Endothelial cell of umbilical vein (primary cell): ENCODE data around the gene DDX46. TPM values are rescaled to one million over a fixed set of nuclear protein-coding genes. Genes with fewer than 3 reads are reported as not detected.

ENCODE experiments used
- BruUV-seq: library from RNA; stranded (reverse); fragments of 400-500 nt; replicated peaks from 2 replicates; lab custom pipeline; 2021; lab: Mats Ljungman, UMichigan
- CTCF ChIA-PET: fragments of 300-600, 350-600 bp; sonication (Branson Sonifier 250); formaldehyde crosslinking; loops from one replicate; lab custom pipeline; 2021; ENCODE audit warnings: antibody characterized with exemption, inconsistent platforms; lab: Charles Lee
- POLR2A ChIA-PET: fragments of 300-600, 350-600 bp; sonication (Branson Sonifier 250); formaldehyde crosslinking; loops from one replicate; lab custom pipeline; 2021; ENCODE audit warnings: antibody characterized with exemption, inconsistent platforms; lab: Charles Lee
- DNase-seq: peaks from one replicate; pipeline ENCODE4 v3.0.0-alpha.2; 2011; ENCODE audit warnings: low read depth, low spot score
- FAIRE-seq: peaks from 2 replicates; lab custom pipeline; 2011; peaks lifted over from hg19 to GRCh38; lab: Jason Lieb, UNC
- H2AFZ ChIP-seq: 2 replicates; pipeline ENCODE4 v1.6.0; 2012; ENCODE audit warnings: low read depth, low read length, control low read depth, inconsistent platforms
- H3K27ac ChIP-seq: 2 replicates; pipeline ENCODE4 v1.5.1; 2011; ENCODE audit warnings: low read depth, mild to moderate bottlenecking, control low read depth, low read length, moderate library complexity; ENCODE audit not compliant: insufficient read depth
- H3K27me3 ChIP-seq, 2 experiments: 2 replicates each; pipeline versions ENCODE4 v1.6.0 to v1.6.1; 2011; ENCODE audit warnings: low read length in 2 of 2, mixed read lengths in 1 of 2; ENCODE audit not compliant: control insufficient read depth in 2 of 2, insufficient read depth in 2 of 2
- H3K36me3 ChIP-seq, 2 experiments: 2 replicates in 1 of 2; 3 replicates in 1 of 2; pipeline ENCODE4 v1.5.1; 2011; ENCODE audit warnings: low read length in 2 of 2, mild to moderate bottlenecking in 1 of 2, moderate library complexity in 1 of 2; ENCODE audit not compliant: control insufficient read depth in 2 of 2, insufficient read depth in 2 of 2; ENCODE audit errors: extremely low read depth in 1 of 2
- H3K4me1 ChIP-seq: 3 replicates; pipeline ENCODE4 v1.5.1; 2011; ENCODE audit warnings: mild to moderate bottlenecking, low read length; ENCODE audit not compliant: control insufficient read depth, insufficient read depth; ENCODE audit errors: extremely low read depth
- H3K4me2 ChIP-seq: 2 replicates; pipeline ENCODE4 v1.6.1; 2011; ENCODE audit warnings: low read length, control low read depth, mixed read lengths; ENCODE audit not compliant: insufficient read depth
- H3K4me3 ChIP-seq, 3 experiments: fragments of 200-600 bp in 1 of 3; sonication (generic), shearing (Covaris generic) in 1 of 3; replicated peaks in 1 of 3; 2 replicates each; pipeline ENCODE4 v1.5.1; 2011 to 2016; ENCODE audit warnings: control low read depth in 3 of 3, low read length in 3 of 3, mild to moderate bottlenecking in 2 of 3, inconsistent platforms in 1 of 3, low read depth in 1 of 3, moderate library complexity in 1 of 3; ENCODE audit not compliant: insufficient read depth in 1 of 3
- H3K79me2 ChIP-seq: 2 replicates; pipeline ENCODE4 v1.6.0; 2012; ENCODE audit warnings: low read length, inconsistent platforms; ENCODE audit not compliant: control insufficient read depth, insufficient read depth
- H3K9ac ChIP-seq: replicated peaks from 2 replicates; pipeline ENCODE3; 2011; ENCODE audit warnings: low read length, control low read depth; ENCODE audit not compliant: insufficient read depth; ENCODE audit errors: extremely low read depth
- H3K9me1 ChIP-seq: replicated peaks from 3 replicates; pipeline ENCODE4 v1.6.0; 2011; ENCODE audit warnings: mild to moderate bottlenecking, low read length; ENCODE audit not compliant: control insufficient read depth, insufficient read depth; ENCODE audit errors: extremely low read depth
- H3K9me3 ChIP-seq: replicated peaks from 2 replicates; pipeline ENCODE4 v1.5.1; 2012; ENCODE audit warnings: low read length, inconsistent platforms; ENCODE audit not compliant: control insufficient read depth, insufficient read depth
- H4K20me1 ChIP-seq: replicated peaks from 2 replicates; pipeline ENCODE3; 2011; ENCODE audit warnings: mild to moderate bottlenecking, low read length; ENCODE audit not compliant: control insufficient read depth, insufficient read depth; ENCODE audit errors: extremely low read depth
- FOS ChIP-seq: IDR thresholded peaks from 2 replicates; pipeline ENCODE4 v1.6.1; 2011; ENCODE audit warnings: mild to moderate bottlenecking, low read length, moderate library complexity, borderline replicate concordance; ENCODE audit not compliant: insufficient read depth
- MYC ChIP-seq: IDR thresholded peaks from one replicate; pipeline ENCODE4 v1.6.1; 2011; ENCODE audit warnings: mild to moderate bottlenecking, low read depth, low read length
- dilution Hi-C: fragments of 300-500 bp; cut with MboI; formaldehyde crosslinking; loops from one replicate; pipeline ENCODE4 v1.15.0; 2019; ENCODE audit warnings: low sequenced_read_pairs; ENCODE audit not compliant: extremely low pct_ligation_motif_present
- intact Hi-C: fragments of 100-400 bp; cut with micrococcal nuclease; formaldehyde crosslinking; loops from one replicate; pipeline ENCODE4 v1.10.0; 2022
- polyA plus RNA-seq, 4 experiments: library from polyadenylated mRNA; depleted of rRNA in 3 of 4; stranded (reverse) in 3 of 4; unstranded in 1 of 4; fragments of >200 nt; gene quantifications; 2 replicates each; pipeline versions ENCODE4 v1.2.1 to v1.2.3, GENCODE V29; 2011 to 2012; ENCODE audit warnings: missing spikeins in 1 of 4
- small RNA-seq: library from RNA; depleted of rRNA; stranded (forward); fragments of <200 nt; gene quantifications from one replicate; pipeline ENCODE3, GENCODE V24; 2012; ENCODE audit warnings: low replicate concordance, low read depth; ENCODE audit not compliant: insufficient read depth, insufficient read length
- total RNA-seq: library from RNA; stranded (reverse); gene quantifications from 2 replicates; pipeline ENCODE4 v1.2.3, GENCODE V29; 2021
- TF ChIP-seq, protein P1 (sequence below), 2 donors: IDR thresholded peaks; 1 replicate in 1 of 2; 2 replicates in 1 of 2; pipeline ENCODE4 v1.5.1; 2011; ENCODE audit warnings: low read length in 2 of 2, mild to moderate bottlenecking in 2 of 2, moderate library complexity in 2 of 2, control low read depth in 1 of 2, inconsistent platforms in 1 of 2, low read depth in 1 of 2; ENCODE audit not compliant: insufficient read depth in 1 of 2; ENCODE audit errors: extremely low read depth in 1 of 2

The DDX46 gene
- total and polyA plus RNA-seq, 2 donors (not counting 3 experiments of a cell fraction or from before 2014, with no cell fraction given): 16.0 to 65.2 TPM

DNA sequence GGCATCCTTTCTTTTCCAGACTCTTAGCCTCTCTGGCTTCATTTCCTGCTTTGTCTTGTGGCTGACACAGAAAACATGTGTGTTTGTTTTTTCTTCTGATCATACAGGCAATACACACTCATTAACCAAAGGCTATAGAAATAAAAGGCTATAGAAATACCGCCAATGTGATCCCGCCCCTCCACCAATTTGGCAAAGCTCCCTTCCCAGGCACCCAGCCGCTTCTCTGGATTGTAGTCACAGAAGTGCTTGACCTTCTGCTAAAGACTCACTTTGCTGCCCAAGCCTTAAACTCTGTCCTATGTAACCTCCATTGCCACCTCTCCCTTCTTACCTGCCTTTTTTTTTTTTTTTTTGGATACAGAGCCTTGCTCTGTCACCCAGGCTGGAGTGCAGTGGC lies 120.9 kb downstream of the DDX46 start:
- no peaks in the 10 kb centered on the region for H4K20me1 ChIP-seq
- no peaks in the 10 kb centered on the region for H3K9me3 ChIP-seq
- no peak overlapping the region for H3K4me3 ChIP-seq
- DNase-seq (no peak), FAIRE-seq (no peak)
- H3K27ac ChIP-seq: no peak overlapping the region
- H3K79me2 ChIP-seq: peaks cover 23% of the 10 kb centered on the region
- no peak overlapping the region for H2AFZ ChIP-seq
- no peak overlapping the region for H3K9ac ChIP-seq
- H3K9me1 ChIP-seq: no peaks in the 10 kb centered on the region
- peaks cover 0 to 4% of the 10 kb centered on the region in 2 experiments for H3K36me3 ChIP-seq
- CTCF ChIA-PET: interaction anchor here (0.7 kb wide), 1 partner anchor 447 kb away, joined by 3 read pairs; no protein-coding TSS in a partner anchor
- TF ChIP-seq MYC (no peak), FOS (no peak)
- TF ChIP-seq, protein P1, sequence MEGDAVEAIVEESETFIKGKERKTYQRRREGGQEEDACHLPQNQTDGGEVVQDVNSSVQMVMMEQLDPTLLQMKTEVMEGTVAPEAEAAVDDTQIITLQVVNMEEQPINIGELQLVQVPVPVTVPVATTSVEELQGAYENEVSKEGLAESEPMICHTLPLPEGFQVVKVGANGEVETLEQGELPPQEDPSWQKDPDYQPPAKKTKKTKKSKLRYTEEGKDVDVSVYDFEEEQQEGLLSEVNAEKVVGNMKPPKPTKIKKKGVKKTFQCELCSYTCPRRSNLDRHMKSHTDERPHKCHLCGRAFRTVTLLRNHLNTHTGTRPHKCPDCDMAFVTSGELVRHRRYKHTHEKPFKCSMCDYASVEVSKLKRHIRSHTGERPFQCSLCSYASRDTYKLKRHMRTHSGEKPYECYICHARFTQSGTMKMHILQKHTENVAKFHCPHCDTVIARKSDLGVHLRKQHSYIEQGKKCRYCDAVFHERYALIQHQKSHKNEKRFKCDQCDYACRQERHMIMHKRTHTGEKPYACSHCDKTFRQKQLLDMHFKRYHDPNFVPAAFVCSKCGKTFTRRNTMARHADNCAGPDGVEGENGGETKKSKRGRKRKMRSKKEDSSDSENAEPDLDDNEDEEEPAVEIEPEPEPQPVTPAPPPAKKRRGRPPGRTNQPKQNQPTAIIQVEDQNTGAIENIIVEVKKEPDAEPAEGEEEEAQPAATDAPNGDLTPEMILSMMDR (IDR thresholded peaks at IDR 0.05; ENCODE audit: extremely low read depth in 1 of 2, insufficient read depth in 1 of 2, low read depth in 1 of 2, low read length in 2 of 2): no peak
- H3K4me1 ChIP-seq: peaks cover 3% of the 10 kb centered on the region
- POLR2A ChIA-PET: no interaction called here
- dilution Hi-C loops: no loop called here
- BruUV-seq: no TSS peak
- intact Hi-C loops: no loop called here
- H3K27me3 ChIP-seq: no peaks in the 10 kb centered on the region
- no peak overlapping the region for H3K4me2 ChIP-seq

Small RNA genes lying within 50 kb of the gene (small RNA-seq; reads per million reads assigned to genes)
- gene RNU6-757P: not detected

Other genes starting within 250 kb of the DDX46 start
- gene JADE2, start 233.1 kb upstream of the DDX46 start, total RNA-seq: 19.2 and 31.1 TPM in 2 replicates
- gene JADE2, start 233.1 kb upstream of the DDX46 start, polyA plus RNA-seq: 11.6 and 12.0 TPM in 2 replicates
- gene SAR1B, start 126.0 kb upstream of the DDX46 start, total RNA-seq: 56.2 and 62.5 TPM in 2 replicates
- gene SAR1B, start 126.0 kb upstream of the DDX46 start, polyA plus RNA-seq: 13.1 and 18.6 TPM in 2 replicates
- 28.6 and 30.0 TPM in 2 replicates for gene SEC24A, start 110.0 kb upstream of the DDX46 start, total RNA-seq
- gene SEC24A, start 110.0 kb upstream of the DDX46 start, polyA plus RNA-seq: 19.8 and 20.4 TPM in 2 replicates
- gene CAMLG, start 20.2 kb upstream of the DDX46 start, total RNA-seq: 32.9 and 33.3 TPM in 2 replicates
- gene CAMLG, start 20.2 kb upstream of the DDX46 start, polyA plus RNA-seq: 10.2 and 14.7 TPM in 2 replicates
- gene C5orf24, start 87.2 kb downstream of the DDX46 start, total RNA-seq: 56.0 and 56.2 TPM in 2 replicates
- 16.4 and 21.7 TPM in 2 replicates for gene C5orf24, start 87.2 kb downstream of the DDX46 start, polyA plus RNA-seq
- gene TXNDC15, start 115.6 kb downstream of the DDX46 start, total RNA-seq: 49.7 and 68.6 TPM in 2 replicates
- 57.2 and 63.0 TPM in 2 replicates for gene TXNDC15, start 115.6 kb downstream of the DDX46 start, polyA plus RNA-seq
- gene PCBD2, start 146.4 kb downstream of the DDX46 start, total RNA-seq: 10.0 and 10.7 TPM in 2 replicates
- 4.0 and 4.2 TPM in 2 replicates for gene PCBD2, start 146.4 kb downstream of the DDX46 start, polyA plus RNA-seq
- 0.71 TPM in 1 of 2 replicates, not detected in the other for gene CATSPER3, start 209.1 kb downstream of the DDX46 start, total RNA-seq
- gene CATSPER3, start 209.1 kb downstream of the DDX46 start, polyA plus RNA-seq: 0.35 and 0.43 TPM in 2 replicates